ENCODE data around the gene SDK2.

SDK2 gene

GRCh38 chr17:73394512-73395450 is 249.5 kb downstream of the SDK2 start:
- no peak overlapping the region for H3K4me3 ChIP-seq (ENCODE audit: low read depth, low read length)
- no peak for DNase-seq (ENCODE audit: low read depth)

DNA sequence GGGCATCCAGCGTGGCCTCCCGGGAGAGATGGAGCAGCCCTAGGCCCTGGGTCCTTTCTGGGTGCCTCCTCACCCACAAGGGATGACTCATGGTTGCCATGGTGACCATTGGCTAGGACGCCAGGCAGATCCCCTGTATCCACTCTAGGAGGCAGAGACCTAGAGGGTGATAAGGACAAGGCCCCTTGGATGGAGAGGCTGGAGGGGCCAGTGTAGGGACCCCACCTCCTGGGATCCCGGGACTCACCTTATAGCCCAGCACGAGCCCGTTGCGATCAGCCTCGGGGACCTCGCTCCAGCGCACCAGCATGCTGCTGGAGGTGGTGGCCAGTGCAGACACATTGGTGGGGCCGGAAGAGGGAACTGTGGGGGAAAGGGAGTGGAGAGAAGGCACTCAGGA is 250.3 kb downstream of the SDK2 start:
- no peak overlapping the region for H3K4me3 ChIP-seq (ENCODE audit: low read depth, low read length)
- DNase-seq (ENCODE audit: low read depth) = no peak

DNA sequence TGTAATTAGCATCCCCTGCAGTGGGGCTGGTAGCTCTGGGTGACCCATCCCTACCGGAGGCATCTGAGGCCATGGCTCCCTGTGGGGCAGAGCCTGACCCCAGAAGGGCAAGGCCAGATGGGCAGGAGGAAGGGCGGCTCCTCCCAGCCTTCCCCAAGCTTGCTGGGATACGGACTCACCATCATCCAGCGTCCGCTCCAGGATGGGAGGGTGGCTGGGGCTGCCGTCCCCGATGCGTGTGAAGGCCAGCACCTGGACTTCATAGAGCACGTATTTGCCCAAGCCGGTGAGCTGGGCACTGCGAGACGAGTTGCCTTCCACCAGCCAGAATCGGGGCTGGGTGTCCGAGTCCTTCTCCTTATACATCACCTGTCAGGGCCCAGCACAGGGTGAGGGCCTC is 250.9 kb downstream of the SDK2 start:
- DNase-seq (ENCODE audit: low read depth) = no peak
- no peak overlapping the region for H3K4me3 ChIP-seq (ENCODE audit: low read depth, low read length)

- DNase-seq (ENCODE audit: low read depth) = no peak
- H3K4me3 ChIP-seq (ENCODE audit: low read depth, low read length) = no peak overlapping the region
Measured at GRCh38 chr17:73391331-73392265, 252.6 kb downstream of the SDK2 start.

DNA sequence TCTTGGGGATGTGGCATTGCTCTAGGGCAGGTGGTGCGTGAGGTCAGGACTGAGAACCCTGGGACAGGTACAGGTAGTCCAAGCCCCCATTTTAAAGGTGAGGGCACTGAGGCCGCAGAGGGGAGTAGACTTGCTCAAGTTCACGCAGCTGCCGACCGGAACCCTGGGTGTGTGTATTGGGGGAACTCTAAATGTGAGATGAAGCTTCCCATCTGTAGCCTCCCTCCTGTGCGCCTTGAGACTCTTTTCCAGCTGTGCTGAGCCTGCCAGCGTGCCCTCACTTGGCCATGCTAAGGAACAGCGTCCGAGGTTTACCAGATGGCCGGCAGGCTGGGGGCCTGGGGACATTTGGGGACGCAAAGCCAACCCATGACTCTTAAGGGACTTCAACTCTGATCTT is 253.4 kb downstream of the SDK2 start:
- DNase-seq (ENCODE audit: low read depth) = no peak
- H3K4me3 ChIP-seq (ENCODE audit: low read depth, low read length) = no peak overlapping the region

DNA sequence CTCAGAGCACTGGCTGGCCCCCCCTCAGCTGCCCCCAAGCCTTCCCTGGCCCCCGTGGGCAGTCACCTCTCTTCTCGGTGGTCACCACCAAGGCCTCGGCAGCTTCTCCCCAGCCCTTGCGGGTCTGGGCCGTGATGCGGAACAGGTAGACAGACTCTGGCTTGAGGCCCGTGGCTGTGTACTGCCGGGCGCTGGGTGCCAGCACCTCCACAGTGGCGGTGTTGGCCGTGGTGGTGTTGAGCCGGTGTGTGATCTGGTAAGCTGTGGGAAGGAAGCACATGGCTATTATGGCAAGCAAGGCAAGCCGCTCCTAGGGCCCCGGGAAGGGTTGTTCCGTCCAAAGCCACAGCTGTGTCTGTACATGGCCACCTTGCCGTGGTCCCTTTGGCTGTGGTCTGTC is 254.0 kb downstream of the SDK2 start:
- no peak for DNase-seq (ENCODE audit: low read depth)
- H3K4me3 ChIP-seq (ENCODE audit: low read depth, low read length) = no peak overlapping the region

GRCh38 chr17:73389411-73389810 is 254.8 kb downstream of the SDK2 start:
- H3K4me3 ChIP-seq (ENCODE audit: low read depth, low read length) = no peak overlapping the region
- no peak for DNase-seq (ENCODE audit: low read depth)

GRCh38 chr17:73388578-73388905 is 255.7 kb downstream of the SDK2 start:
- DNase-seq (ENCODE audit: low read depth) = no peak
- H3K4me3 ChIP-seq (ENCODE audit: low read depth, low read length) = no peak overlapping the region

- no peak for DNase-seq (ENCODE audit: low read depth)
Measured at GRCh38 chr17:73387746-73388577, 256.3 kb downstream of the SDK2 start.

GRCh38 chr17:73386561-73386960 is 257.7 kb downstream of the SDK2 start:
- DNase-seq (ENCODE audit: low read depth) = no peak
- H3K4me3 ChIP-seq (ENCODE audit: low read depth, low read length) = no peak overlapping the region

More at GRCh38 chr17:73387746-73388577, 256.3 kb downstream of the SDK2 start:
- H3K4me3 ChIP-seq (ENCODE audit: low read depth, low read length) = no peak overlapping the region

GRCh38 chr17:73384926-73385325 is 259.3 kb downstream of the SDK2 start:
- no peak for DNase-seq (ENCODE audit: low read depth)
- no peak overlapping the region for H3K4me3 ChIP-seq (ENCODE audit: low read depth, low read length)

- DNase-seq (ENCODE audit: low read depth) = no peak
Measured at GRCh38 chr17:73380439-73381106, 263.7 kb downstream of the SDK2 start.

DNA sequence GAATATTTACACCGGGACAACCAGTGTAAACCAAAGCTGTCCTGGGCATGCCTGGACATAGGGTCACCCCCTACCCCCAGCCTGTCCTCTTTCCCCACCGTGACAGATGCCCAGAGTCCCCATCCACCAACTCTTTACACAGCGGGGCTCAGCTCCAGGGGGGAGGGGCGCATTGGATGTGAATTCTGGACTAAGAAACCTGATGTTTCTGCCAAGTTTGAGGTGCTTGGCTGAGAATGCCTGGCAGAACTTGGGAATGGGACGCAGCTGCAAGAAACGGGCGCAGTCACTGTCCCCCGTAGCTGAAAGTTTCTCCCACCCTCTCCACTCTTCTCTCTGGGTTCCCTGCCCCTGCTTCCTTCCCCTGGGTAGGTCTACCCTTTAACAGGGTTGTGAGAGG is 264.4 kb downstream of the SDK2 start:
- DNase-seq (ENCODE audit: low read depth) = no peak
- no peak overlapping the region for H3K4me3 ChIP-seq (ENCODE audit: low read depth, low read length)

More at GRCh38 chr17:73380439-73381106, 263.7 kb downstream of the SDK2 start:
- H3K4me3 ChIP-seq (ENCODE audit: low read depth, low read length) = no peak overlapping the region

GRCh38 chr17:73378974-73379470 is 265.2 kb downstream of the SDK2 start:
- no peak for DNase-seq (ENCODE audit: low read depth)
- no peak overlapping the region for H3K4me3 ChIP-seq (ENCODE audit: low read depth, low read length)

GRCh38 chr17:73376636-73377035 is 267.6 kb downstream of the SDK2 start:
- DNase-seq (ENCODE audit: low read depth) = no peak
- no peak overlapping the region for H3K4me3 ChIP-seq (ENCODE audit: low read depth, low read length)

- no peak overlapping the region for H3K4me3 ChIP-seq (ENCODE audit: low read depth, low read length)
- DNase-seq (ENCODE audit: low read depth) = no peak
Measured at GRCh38 chr17:73376152-73376551, 268.1 kb downstream of the SDK2 start.

GRCh38 chr17:73371836-73372235 is 272.4 kb downstream of the SDK2 start:
- no peak for DNase-seq (ENCODE audit: low read depth)
- no peak overlapping the region for H3K4me3 ChIP-seq (ENCODE audit: low read depth, low read length)

DNA sequence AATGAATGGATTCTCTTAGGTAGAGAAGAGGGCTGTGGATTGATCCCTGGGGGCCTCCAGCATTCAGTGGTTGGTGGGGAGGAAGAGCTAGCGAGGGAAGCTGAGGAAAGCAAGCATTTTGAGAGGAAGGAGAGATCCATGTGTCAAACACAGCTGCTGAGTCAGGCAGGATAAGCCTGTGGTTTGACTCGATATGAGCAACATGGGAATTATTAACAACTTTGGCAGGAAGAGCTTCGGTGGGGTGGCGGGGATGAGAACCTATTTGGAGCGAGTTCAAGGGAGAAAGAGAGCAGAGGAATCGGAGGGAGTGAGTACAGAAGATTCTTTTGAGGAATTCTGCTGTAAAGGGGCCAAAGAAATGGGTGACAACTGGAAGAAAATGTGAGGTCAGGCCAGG is 273.0 kb downstream of the SDK2 start:
- no peak overlapping the region for H3K4me3 ChIP-seq (ENCODE audit: low read depth, low read length)
- DNase-seq (ENCODE audit: low read depth) = peak; percentile 85
